NK-92 treated with Interleukin-12 subunit alpha and Interleukin-12 subunit beta, amount 100 ng/mL, for 24 hours (cell line): ENCODE data around the gene NPAS2.

ENCODE experiments used
- DNase-seq: peaks from one replicate; lab custom pipeline; 2025; lab: John Stamatoyannopoulos, UW

The NPAS2 gene

DNA sequence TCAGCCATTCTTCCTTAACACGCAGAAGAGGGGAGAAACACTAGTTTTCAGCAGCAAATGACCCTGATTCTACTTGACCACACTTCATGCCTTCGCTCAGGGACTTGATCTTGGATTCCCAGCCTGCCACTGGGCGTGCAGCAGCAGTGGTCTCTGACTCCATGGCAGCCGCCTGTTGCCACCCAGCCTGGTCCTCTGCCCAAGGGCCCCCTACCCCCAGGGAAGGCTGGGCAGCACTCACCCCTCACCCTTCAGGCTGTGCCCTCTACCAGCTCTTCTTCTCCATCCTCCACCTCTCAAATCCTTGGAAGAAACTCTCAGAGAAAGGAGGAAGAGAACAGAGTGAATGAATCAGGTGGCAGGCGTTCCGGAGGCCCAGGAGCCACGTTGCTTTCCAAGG lies 150.1 kb downstream of the NPAS2 start:
- no peak for DNase-seq

DNA sequence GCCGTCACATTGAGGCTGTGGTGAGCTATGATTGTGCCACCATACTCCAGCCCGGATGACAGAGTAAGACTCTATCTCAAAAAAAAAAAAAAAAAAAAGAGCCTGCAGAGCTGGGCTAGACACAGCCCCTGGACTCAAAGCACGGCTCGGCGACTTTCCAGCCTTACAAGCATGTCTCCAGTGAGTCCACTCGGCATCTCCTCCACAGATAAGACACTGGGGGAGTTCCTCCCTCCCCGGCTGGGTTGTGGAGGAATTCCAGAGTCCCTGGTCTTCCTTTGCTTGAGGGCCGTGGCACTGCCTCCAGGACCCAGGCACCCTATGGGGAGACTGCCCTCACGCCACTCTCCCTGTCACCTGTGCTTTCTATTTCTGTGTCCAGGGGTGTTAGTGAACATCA lies 151.3 kb downstream of the NPAS2 start:
- no peak for DNase-seq

DNA sequence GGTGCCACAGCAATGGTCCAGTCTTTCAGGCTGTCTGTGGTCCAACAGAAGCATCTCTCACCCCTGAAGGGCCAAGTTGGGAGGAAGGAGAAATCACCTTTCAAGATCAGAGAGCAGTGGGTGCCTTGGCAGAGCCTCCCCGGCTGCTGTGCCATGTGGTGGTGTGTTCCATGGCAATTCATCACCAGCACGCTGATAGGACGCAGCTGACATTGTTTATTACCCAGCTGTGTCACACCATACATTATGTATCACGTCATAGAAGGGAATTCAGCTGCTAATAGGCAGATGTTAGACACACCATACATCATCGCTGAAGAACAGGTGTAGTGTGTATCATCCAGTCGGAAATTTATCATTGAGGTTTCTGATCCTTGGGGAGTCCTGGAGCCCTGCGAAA lies 152.5 kb downstream of the NPAS2 start:
- no peak for DNase-seq

DNA sequence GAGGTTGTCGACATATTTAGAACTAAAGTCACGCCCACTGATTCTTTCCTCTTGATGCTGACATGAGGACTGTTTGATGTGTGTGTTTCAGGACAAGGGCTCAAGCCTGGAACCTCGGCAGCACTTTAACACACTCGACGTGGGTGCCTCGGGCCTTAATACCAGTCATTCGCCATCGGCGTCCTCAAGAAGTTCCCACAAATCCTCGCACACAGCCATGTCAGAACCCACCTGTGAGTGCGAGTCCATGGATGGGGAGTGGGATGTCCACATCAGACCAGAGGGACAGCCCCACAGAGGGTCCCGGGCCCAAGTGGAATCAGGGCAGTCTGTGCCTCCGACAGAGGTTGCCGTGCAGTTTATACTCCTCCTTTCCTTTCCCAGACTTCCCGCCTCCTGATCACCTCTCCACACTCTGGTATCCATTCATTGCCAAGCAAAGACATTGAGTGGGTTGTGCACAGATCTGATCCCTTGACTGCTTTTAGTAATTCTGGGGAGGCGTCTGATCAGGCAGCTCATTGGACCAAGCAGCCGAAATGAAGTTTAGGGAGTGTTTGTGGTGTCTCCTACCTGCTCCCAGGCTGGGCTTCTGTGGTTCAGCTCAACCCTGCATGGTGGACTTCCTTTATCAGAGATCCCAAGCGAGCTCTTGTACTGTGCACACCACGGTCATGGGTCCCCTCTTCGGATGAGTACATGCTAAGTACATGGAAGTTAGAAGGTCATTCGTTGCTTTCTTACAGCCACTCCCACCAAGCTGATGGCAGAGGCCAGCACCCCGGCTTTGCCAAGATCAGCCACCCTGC lies 155.0 kb downstream of the NPAS2 start:
- DNase-seq = no peak

DNA sequence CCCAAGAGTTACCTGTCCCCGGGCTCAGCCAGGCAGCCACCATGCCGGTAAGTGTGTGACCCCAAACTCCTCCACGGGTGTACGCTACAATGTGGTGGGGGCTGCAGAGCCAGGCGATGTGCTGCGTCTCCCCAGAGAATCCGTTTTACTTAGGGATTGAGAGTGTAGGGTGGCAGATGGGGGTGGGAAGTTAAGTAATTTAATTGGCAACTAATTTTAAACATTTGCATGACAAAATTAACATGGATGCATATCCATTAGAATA lies 155.5 kb downstream of the NPAS2 start:
- DNase-seq = no peak

DNA sequence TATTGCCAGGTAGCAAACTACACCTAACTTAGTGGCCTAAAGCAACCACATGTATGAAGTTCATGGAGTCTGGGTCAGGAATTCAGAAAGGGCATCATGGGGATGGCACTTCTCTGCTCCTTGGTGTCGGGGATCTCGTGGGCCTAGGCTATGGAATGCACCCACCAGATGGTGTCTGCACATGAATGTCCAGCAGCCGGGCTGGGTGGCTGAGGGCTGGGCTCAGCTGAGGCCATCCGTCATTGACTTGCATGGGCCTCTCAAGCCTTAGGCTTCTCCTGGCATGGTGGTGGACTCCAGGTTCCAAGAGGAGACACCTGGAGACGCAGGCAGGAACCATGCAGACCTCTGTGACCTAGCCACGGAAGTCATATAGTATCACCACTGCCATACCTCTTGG lies 156.1 kb downstream of the NPAS2 start:
- no peak for DNase-seq

DNA sequence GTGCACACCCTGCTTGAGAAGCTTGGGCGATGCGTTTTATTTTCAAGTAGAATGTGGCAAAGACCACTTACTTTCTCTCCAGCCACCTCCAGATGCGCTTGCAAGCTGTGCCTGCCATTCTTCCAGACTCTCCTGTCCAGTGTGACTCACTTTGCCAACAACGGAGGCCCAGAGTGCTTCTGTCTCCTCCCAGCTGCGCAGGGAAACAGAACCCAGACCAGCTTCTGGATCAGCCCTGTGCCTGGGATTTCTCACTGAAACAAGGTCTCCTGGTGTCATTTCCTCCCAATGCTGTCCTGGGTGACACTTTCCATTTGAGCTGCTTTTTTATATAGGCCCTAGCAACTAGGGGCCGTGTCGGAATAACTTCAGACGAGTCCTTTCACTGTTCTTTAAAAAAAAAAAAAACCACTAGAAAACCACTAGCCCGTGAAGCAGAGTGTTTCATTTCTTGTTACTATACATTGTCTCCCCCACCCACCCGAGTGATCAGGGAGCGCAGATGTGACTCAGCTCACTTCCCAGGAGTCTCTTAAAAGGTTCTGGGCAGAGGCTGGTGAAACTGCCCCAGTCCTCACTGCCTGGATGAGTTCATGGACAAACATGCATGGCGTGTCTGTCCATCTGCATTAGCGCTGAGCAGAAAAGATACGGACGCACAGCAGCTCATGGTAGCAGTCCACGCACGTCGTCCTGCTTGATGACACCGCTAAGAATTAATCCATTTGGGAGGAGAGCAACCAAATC lies 156.9 kb downstream of the NPAS2 start:
- no peak for DNase-seq

DNA sequence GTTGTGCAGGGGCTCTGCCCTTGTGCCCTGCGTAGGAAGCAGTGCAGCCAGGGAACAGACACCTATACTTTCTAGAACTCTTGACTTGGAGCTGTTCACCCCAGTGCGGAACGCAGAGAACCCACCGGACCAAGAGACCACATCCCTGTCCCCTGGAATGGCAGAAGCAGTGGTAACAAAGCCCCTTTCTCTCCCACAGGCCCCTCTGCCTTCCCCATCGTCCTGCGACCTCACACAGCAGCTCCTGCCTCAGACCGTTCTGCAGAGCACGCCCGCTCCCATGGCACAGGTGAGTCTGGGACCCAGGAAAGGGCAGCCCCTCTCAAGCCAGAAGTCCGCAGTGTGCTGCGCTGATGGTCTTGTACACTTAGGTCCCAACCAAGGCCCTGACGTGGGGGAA lies 157.6 kb downstream of the NPAS2 start:
- no peak for DNase-seq

DNA sequence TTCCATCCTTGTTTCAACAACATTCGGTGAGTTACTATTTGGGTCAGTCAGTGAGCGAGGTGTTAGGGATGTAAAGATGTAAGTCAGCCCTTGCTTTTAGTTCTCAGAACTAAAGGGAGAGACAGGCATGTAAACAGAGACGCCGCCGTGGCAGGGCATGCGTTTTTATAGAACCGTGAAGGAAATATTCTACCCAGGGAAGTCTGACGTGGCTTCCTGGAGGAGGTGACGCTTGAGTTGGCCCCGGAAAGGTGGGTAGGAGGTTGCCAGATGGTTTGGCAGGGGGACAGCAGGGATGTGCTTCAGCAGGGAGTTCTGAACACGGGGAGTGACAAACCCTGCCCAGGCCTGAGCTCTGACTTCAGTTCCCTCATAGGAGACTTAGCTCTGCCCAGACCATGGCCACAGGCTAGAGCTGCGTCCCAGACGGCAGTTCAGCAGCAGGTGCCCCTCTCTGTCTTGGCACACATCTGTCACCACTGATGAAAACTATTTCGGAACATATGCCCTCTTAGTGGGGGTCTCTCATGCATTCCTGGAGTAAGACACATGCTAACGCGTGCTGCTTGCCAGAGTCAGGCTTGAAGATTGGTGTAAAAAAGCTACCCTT lies 158.7 kb downstream of the NPAS2 start:
- no peak for DNase-seq

DNA sequence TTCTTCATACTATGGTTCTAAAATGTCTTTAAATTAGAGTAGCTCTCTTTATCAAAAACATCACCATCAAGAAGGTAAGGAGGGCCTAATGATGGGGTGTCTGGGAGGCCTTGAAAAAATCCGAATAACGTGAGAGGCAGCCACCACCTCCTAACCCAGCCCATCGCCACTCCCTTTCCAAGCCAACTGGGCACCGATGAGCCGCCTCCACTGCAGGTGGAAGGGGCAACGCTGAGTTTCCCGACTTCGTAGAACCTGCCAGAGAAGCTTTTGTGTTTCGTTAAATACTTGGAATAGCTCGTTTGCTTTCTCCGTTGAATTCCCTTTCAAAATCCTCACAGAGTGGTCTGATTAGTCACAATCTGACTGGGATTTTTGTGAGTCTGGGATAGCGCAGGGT lies 160.1 kb downstream of the NPAS2 start:
- no peak for DNase-seq

DNA sequence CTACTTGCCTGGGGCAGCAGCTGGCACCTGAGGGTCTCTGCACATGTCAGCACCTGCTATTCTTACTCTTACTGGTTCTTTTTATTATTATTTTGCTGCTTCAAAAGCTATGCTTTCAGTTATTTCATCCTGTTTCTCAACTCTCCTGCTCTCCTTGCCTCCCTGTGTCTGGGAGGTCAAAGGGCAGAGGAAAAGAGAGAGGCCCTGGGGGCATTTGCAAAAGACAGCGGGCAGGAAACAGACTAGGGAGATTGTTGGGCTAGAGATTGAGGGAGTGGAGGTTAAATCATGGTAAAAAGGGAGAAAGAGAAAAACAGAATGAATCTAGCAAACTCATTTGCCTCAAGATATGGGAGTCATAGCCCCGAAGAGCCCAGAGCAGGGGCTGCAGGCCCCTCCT lies 161.1 kb downstream of the NPAS2 start:
- DNase-seq = no peak

DNA sequence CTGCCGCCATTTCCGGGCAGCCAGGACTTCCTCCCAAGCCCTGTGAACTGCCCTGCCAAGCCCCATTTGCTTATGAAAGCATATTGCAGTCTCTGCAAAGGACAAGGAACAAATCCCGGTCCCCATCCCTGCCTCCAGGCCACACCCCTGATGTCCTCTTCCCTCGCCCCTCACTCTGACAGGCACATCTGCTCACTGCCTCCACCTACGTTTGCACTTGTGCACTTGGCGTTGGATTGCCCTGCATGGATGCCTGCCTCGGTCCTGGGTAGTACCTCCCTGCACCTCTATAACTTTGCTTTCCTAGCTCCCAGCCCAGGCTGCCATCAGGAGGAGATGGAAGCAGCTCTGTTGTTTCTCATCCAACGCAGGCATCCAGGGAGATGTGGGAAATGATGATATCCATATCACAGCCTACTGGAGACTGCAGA lies 162.5 kb downstream of the NPAS2 start:
- DNase-seq = no peak

DNA sequence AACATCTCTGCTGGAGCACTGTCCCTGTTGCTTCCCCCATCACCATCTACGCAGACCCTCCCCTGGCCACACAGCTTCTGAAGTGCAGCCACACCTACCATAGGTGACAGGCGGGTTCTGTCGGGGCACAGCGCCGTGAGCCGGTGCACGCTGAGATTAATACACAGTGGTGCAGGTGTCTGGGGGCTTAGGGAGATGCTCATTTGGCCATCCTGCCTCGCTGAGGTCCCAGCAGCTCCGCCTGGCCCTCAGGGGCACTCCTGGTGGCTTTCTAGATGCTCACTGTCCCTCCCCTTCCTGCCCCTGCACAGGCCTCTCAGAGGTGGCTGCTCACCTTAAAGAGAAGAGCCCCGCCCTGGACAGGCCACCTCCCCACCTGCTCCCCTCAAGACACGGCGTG lies 163.3 kb downstream of the NPAS2 start:
- no peak for DNase-seq

DNA sequence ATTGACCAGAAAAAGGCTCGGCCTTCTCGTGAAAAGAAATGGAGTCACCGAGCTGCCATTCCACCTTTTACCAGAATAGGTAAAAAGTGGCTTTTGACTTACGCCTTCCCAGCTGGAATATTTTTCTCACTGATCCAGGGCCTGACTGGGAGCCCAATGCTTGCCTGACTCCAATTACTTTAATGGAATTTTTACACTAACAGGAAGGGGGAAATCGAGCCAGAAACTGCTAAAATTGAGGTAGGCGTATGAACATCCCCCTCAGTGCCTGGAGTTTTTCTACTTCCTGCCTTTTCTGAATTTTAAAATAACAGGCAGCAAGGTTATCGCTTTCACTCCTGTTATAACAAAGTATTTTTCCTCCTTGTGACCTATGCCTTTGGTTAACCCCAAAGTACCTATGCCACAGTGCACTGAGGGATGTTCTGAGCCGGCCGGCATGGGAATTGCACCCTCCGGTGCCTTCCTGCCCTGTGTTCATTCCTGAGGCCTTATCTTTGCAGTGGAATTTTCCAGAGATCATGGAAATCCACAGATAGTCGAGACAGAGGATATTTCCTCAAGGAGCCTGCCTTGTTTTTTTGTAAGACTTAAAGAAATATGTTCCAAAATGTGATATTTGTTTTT lies 163.9 kb downstream of the NPAS2 start:
- DNase-seq = no peak

DNA sequence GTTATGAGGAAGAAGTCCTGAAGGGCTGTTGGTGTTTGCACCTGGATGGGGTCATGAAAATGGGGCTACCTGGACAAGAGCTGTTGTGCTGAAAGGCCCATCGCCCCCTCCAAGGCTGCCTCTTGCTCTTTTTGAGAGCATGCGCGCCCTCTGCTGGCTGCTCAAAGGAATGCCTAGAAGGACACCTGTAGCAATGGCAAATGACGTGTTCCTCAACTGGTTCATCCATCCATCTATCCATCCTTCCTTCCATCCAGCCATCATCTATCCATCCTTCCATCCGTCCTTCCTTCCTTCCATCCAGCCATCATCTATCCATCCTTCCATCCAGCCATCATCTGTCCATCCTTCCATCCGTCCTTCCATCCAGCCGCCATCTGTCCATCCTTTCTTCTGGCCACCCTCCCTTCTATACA lies 165.0 kb downstream of the NPAS2 start:
- DNase-seq = peak; percentile 41

DNA sequence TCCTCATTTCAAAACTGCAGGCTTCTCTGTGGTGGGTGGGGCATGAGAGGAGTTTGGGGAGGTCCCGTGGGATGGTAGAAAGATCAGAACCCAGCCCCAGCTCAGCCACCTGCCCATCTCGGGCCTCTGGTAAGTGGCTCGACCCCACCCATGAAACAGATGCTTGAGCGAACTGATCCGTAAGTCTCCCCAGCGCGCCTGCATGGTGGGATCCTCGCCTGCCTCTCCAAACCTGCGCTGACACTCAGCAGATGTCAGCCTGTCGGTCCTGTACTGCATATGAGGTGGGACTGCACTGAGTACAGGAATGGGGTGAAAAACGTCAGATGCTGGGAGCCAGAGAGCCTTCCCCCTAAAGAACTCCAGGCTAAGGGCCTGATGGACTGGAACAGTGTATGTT lies 166.2 kb downstream of the NPAS2 start:
- DNase-seq = no peak

DNA sequence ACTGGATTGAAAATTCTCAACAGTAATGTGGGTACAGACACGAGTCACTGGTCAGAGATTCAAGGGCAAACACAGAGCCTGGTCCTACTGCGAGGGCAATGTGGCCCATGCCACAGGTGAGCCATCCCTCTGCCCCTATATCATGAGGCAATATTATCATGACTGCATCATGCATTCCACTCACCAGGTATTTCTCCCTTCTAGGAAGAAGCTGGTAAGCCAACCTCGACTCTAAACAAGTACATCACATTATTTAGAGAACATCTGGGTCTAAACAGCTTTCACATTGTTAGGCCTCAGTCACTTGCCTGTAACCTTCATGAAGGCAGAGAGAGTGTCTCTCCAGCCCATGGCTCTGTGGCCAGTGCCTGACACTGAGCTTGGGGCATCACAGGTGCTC lies 167.6 kb downstream of the NPAS2 start:
- no peak for DNase-seq

DNA sequence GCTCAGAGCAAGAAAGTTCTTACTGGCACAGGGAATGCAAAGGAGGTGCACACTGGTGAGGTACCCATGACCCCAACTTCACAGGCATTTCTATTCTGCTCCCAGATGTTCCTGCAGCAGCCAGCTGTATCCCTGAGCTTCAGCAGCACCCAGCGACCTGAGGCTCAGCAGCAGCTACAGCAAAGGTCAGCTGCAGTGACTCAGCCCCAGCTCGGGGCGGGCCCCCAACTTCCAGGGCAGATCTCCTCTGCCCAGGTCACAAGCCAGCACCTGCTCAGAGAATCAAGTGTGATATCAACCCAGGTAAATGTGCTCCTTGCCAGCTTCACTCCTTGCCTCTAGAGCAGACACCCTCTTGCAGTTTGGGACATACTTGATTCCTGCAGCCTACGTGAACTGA lies 168.0 kb downstream of the NPAS2 start:
- DNase-seq = no peak

DNA sequence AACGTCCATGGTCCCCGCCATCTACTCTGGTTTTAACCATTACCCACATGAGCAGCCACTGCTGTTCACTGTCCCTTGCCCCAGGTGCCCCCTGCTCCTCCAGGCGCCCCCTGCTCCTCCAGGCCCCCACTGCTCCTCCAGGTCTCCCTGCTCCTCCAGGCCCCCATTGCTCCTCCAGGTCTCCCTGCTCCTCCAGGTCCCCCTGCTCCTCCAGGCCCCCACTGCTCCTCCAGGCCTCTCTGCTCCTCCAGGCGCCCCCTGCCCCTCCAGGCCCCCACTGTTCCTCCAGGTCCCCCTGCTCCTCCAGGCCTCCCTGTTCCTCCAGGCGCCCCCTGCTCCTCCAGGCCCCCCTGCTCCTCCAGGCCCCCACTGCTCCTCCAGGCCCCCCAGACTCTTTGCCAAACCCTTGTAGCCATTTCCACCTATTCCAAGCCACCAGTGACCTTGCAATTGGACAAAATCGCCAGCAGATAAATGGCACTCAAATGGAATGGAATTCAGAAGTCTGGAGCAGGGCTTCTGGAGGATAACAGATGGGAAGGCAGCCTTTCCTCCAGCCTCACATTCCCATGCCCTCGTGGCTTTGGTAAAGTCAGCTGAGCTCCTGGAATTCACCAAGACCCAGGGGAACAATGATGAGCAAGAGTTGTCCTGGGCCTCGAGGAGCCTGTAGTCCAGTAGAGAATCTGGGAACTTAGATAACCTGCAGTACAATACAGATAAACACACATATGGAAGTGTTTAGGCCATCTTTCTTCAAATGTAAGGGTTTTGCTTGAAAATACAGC lies 168.9 kb downstream of the NPAS2 start:
- DNase-seq = no peak

DNA sequence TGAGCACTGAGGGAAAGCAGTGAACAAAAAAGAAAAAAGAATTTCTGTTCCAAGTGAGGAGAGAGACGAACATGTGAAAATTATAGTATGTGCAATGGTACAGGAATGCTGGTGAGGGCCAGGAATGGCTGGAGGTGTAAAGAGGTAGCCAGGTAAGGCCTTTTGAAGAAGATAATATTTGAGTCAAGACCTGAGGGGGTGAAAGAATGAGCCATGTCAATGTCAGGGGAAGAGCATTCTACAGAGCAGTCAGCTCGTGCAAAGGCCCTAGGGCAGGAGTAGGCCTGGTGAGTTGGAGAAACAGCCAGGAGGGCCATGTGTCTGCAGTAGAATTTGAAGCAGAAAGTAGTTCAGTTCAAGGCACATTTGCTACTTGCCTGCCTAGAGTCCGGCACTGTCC lies 169.7 kb downstream of the NPAS2 start:
- no peak for DNase-seq

DNA sequence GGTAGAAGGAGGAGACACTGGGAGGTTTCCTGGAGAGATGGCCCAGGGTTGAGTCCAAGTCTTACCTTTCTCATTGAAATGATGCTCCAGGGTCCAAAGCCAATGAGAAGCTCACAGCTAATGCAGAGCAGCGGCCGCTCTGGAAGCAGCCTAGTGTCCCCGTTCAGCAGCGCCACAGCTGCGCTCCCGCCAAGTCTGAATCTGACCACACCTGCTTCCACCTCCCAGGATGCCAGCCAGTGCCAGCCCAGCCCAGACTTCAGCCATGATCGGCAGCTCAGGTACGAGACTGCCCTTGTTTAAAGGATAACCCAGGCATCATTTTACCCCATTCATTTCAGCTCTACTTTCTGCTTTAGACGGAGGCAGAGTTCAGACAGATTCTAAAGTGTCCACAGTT lies 170.2 kb downstream of the NPAS2 start:
- no peak for DNase-seq
